GM23338 (cell line): ENCODE data around the gene RTP5. TPM values are rescaled to one million over a fixed set of nuclear protein-coding genes. Genes with fewer than 3 reads are reported as not detected.

Experiments used
- ATAC-seq: fragments of 200-7000 bp; cut with Tn5 transposase; 3 replicates; pipeline ENCODE4 v1.9.1; 2020
- DNase-seq: peaks from one replicate; pipeline ENCODE4 v3.0.0-alpha.2; 2015; ENCODE audit warnings: low spot score
- H2AFZ ChIP-seq: fragments of 200-600 bp; sonication (generic); 2 replicates; pipeline ENCODE4 v1.8.0; 2016; ENCODE audit warnings: antibody characterized with exemption, mild to moderate bottlenecking, moderate library complexity
- H3F3A ChIP-seq: fragments of 200-600 bp; sonication (generic); replicated peaks from 2 replicates; pipeline ENCODE4 v1.8.0; 2017; ENCODE audit warnings: antibody characterized with exemption, mixed run types, low read depth
- H3K27ac ChIP-seq: fragments of 200-600 bp; sonication (generic); 2 replicates; pipeline ENCODE4 v1.6.1; 2016; ENCODE audit warnings: low read depth
- H3K27me3 ChIP-seq: fragments of 200-600 bp; sonication (generic); 2 replicates; pipeline ENCODE4 v1.8.0; 2016; ENCODE audit warnings: mild to moderate bottlenecking, mixed run types, moderate library complexity; ENCODE audit not compliant: insufficient read depth
- H3K36me3 ChIP-seq: fragments of 200-600 bp; sonication (generic); 2 replicates; pipeline ENCODE4 v1.8.0; 2016; ENCODE audit warnings: mild to moderate bottlenecking; ENCODE audit not compliant: insufficient read depth
- H3K4me1 ChIP-seq: fragments of 200-600 bp; sonication (generic); 2 replicates; pipeline ENCODE4 v1.8.0; 2016; ENCODE audit warnings: mild to moderate bottlenecking, moderate library complexity; ENCODE audit not compliant: insufficient read depth
- H3K4me2 ChIP-seq: fragments of 200-600 bp; sonication (generic); 2 replicates; pipeline ENCODE4 v1.7.1; 2017; ENCODE audit warnings: mixed run types
- H3K4me3 ChIP-seq: fragments of 200-600 bp; sonication (generic); 2 replicates; pipeline ENCODE4 v1.6.1; 2016; ENCODE audit warnings: mixed run types
- H3K79me2 ChIP-seq: fragments of 200-600 bp; sonication (generic); replicated peaks from 2 replicates; pipeline ENCODE4 v1.8.0; 2017; ENCODE audit warnings: mild to moderate bottlenecking; ENCODE audit not compliant: insufficient read depth
- H3K9me2 ChIP-seq: fragments of 200-600 bp; sonication (generic); 2 replicates; pipeline ENCODE4 v1.8.0; 2017; ENCODE audit not compliant: insufficient read depth
- H4K20me1 ChIP-seq: fragments of 200-600 bp; sonication (generic); replicated peaks from 2 replicates; pipeline ENCODE4 v1.8.0; 2017; ENCODE audit warnings: mild to moderate bottlenecking; ENCODE audit not compliant: insufficient read depth
- H3K27ac Mint-ChIP-seq: 2 replicates; pipeline ENCODE4 v1.8.0; 2020; ENCODE audit warnings: inconsistent platforms, mild to moderate bottlenecking, moderate library complexity, mixed read lengths
- H3K27me3 Mint-ChIP-seq: 3 replicates; pipeline ENCODE4 v1.8.0; 2022; ENCODE audit warnings: low read depth, mild to moderate bottlenecking, moderate library complexity, mixed read lengths, inconsistent platforms; ENCODE audit not compliant: insufficient read depth, poor library complexity
- H3K36me3 Mint-ChIP-seq: 3 replicates; pipeline ENCODE4 v1.8.0; 2021; ENCODE audit warnings: low read depth, mild to moderate bottlenecking, inconsistent platforms, moderate library complexity, mixed read lengths
- H3K4me1 Mint-ChIP-seq: 3 replicates; pipeline ENCODE4 v1.8.0; 2020; ENCODE audit warnings: mild to moderate bottlenecking, inconsistent platforms, mixed read lengths
- H3K4me3 Mint-ChIP-seq: 3 replicates; pipeline ENCODE4 v1.8.0; 2021; ENCODE audit warnings: moderate library complexity, mild to moderate bottlenecking, inconsistent platforms, mixed read lengths
- H3K9me3 Mint-ChIP-seq: 3 replicates; pipeline ENCODE4 v1.8.0; 2020; ENCODE audit warnings: moderate library complexity, mild to moderate bottlenecking, inconsistent platforms, mixed read lengths
- CREB1 ChIP-seq: fragments of 250-450 bp; sonication (Bioruptor Pico); IDR thresholded peaks from 2 replicates; pipeline ENCODE4 v1.5.0; 2020; ENCODE audit warnings: low read depth, mild to moderate bottlenecking, moderate library complexity
- CTCF ChIP-seq, 2 experiments: fragments of 200-600 bp in 1 of 2; sonication (generic) in 1 of 2; conservative IDR thresholded peaks; 2 replicates each; pipeline versions ENCODE4 v1.5.1 to v1.6.1; 2016 to 2017; ENCODE audit warnings: antibody characterized with exemption in 2 of 2, low read depth in 2 of 2, mild to moderate bottlenecking in 2 of 2, moderate library complexity in 1 of 2
- ETS1 ChIP-seq: IDR thresholded peaks from 2 replicates; pipeline ENCODE4 v1.6.1; 2016; ENCODE audit warnings: antibody characterized with exemption
- EZH2 ChIP-seq: fragments of 200-600 bp; sonication (generic); IDR thresholded peaks from one replicate; pipeline ENCODE4 v1.8.0; 2017; ENCODE audit warnings: antibody characterized with exemption, mild to moderate bottlenecking, low read depth; ENCODE audit not compliant: unreplicated experiment
- EZH2phosphoT487 ChIP-seq: fragments of 200-600 bp; sonication (generic); IDR thresholded peaks from one replicate; pipeline ENCODE4 v1.8.1; 2018; ENCODE audit warnings: antibody characterized with exemption; ENCODE audit not compliant: unreplicated experiment
- JUNB ChIP-seq: IDR thresholded peaks from one replicate; pipeline ENCODE4 v1.6.1; 2016; ENCODE audit warnings: antibody characterized with exemption; ENCODE audit not compliant: unreplicated experiment
- NANOG ChIP-seq: IDR thresholded peaks from 2 replicates; pipeline ENCODE4 v1.6.1; 2016; ENCODE audit warnings: antibody characterized with exemption, borderline replicate concordance
- POLR2AphosphoS5 ChIP-seq: IDR thresholded peaks from 2 replicates; pipeline ENCODE4 v1.6.1; 2016; ENCODE audit warnings: antibody characterized with exemption, low read depth
- REST ChIP-seq: IDR thresholded peaks from one replicate; pipeline ENCODE4 v1.6.1; 2018; ENCODE audit warnings: antibody characterized with exemption; ENCODE audit not compliant: unreplicated experiment
- STAT1 ChIP-seq: IDR thresholded peaks from one replicate; pipeline ENCODE4 v1.6.1; 2016; ENCODE audit warnings: antibody characterized with exemption; ENCODE audit not compliant: unreplicated experiment
- ZNF114 ChIP-seq: fragments of 250-450 bp; sonication (Bioruptor Pico); IDR thresholded peaks from 2 replicates; pipeline ENCODE4 v1.5.0; 2020; ENCODE audit warnings: mild to moderate bottlenecking, moderate library complexity
- ZNF331 ChIP-seq: fragments of 250-450 bp; sonication (Bioruptor Pico); IDR thresholded peaks from 2 replicates; pipeline ENCODE4 v1.5.0; 2020; ENCODE audit warnings: low read depth, mild to moderate bottlenecking, moderate library complexity
- polyA plus RNA-seq: library from polyadenylated mRNA; unstranded; fragments of >200 nt; fragmentation: Nextera tagmentation; extraction: Ambion mirVana; gene quantifications from 2 replicates; pipeline ENCODE4 v1.2.1, GENCODE V29; 2016
- total RNA-seq: library from RNA; depleted of rRNA; stranded (reverse); fragments of >200 nt; shearing (Covaris generic); gene quantifications from 2 replicates; pipeline ENCODE4 v1.2.3, GENCODE V29; 2014
- TF ChIP-seq, protein P1 (sequence below): fragments of 250-450 bp; sonication (Bioruptor Pico); IDR thresholded peaks from 2 replicates; pipeline ENCODE4 v1.5.0; 2020; ENCODE audit warnings: mild to moderate bottlenecking, moderate library complexity

The RTP5 gene
- total and polyA plus RNA-seq, 2 experiments from 2014 or later = not detected

GRCh38 chr2:241822264-241822623, 47.3 kb upstream of the RTP5 start:
- Mint-ChIP-seq H3K4me1 (peaks cover 17% of the 10 kb centered on the region), H3K4me3 (no peak overlapping the region)

More at GRCh38 chr2:241822264-241822623, 47.3 kb upstream of the RTP5 start:
- Histone ChIP-seq H3K36me3 (no peaks in the 10 kb centered on the region), H3K27me3 (no peaks in the 10 kb centered on the region), H3K27ac (no peak overlapping the region), H3K4me1 (no peaks in the 10 kb centered on the region; the same call in 1 of the 2 replicates), H2AFZ (no peak overlapping the region), H3F3A (peaks cover 18% of the 10 kb centered on the region), H3K9me2 (no peaks in the 10 kb centered on the region), H4K20me1 (no peaks in the 10 kb centered on the region), H3K4me3 (no peak overlapping the region), H3K4me2 (no peak overlapping the region), H3K79me2 (no peaks in the 10 kb centered on the region)
- DNase-seq (no peak), ATAC-seq (no peak)
- H3K27me3 Mint-ChIP-seq = peaks cover 34% of the 10 kb centered on the region
- H3K27ac Mint-ChIP-seq = no peak overlapping the region
- TF ChIP-seq JUNB (no peak), CREB1 (CRISPR knock-in tag) (no peak), REST (no peak), ZNF114 (CRISPR knock-in tag) (no peak), EZH2 (no peak), ZNF331 (CRISPR knock-in tag) (no peak), POLR2AphosphoS5 (no peak), CTCF (conservative IDR thresholded peaks at IDR 0.05; ENCODE audit: low read depth in 2 of 2) (no peak), NANOG (no peak), EZH2phosphoT487 (no peak), ETS1 (no peak), STAT1 (no peak)
- TF ChIP-seq, protein P1, sequence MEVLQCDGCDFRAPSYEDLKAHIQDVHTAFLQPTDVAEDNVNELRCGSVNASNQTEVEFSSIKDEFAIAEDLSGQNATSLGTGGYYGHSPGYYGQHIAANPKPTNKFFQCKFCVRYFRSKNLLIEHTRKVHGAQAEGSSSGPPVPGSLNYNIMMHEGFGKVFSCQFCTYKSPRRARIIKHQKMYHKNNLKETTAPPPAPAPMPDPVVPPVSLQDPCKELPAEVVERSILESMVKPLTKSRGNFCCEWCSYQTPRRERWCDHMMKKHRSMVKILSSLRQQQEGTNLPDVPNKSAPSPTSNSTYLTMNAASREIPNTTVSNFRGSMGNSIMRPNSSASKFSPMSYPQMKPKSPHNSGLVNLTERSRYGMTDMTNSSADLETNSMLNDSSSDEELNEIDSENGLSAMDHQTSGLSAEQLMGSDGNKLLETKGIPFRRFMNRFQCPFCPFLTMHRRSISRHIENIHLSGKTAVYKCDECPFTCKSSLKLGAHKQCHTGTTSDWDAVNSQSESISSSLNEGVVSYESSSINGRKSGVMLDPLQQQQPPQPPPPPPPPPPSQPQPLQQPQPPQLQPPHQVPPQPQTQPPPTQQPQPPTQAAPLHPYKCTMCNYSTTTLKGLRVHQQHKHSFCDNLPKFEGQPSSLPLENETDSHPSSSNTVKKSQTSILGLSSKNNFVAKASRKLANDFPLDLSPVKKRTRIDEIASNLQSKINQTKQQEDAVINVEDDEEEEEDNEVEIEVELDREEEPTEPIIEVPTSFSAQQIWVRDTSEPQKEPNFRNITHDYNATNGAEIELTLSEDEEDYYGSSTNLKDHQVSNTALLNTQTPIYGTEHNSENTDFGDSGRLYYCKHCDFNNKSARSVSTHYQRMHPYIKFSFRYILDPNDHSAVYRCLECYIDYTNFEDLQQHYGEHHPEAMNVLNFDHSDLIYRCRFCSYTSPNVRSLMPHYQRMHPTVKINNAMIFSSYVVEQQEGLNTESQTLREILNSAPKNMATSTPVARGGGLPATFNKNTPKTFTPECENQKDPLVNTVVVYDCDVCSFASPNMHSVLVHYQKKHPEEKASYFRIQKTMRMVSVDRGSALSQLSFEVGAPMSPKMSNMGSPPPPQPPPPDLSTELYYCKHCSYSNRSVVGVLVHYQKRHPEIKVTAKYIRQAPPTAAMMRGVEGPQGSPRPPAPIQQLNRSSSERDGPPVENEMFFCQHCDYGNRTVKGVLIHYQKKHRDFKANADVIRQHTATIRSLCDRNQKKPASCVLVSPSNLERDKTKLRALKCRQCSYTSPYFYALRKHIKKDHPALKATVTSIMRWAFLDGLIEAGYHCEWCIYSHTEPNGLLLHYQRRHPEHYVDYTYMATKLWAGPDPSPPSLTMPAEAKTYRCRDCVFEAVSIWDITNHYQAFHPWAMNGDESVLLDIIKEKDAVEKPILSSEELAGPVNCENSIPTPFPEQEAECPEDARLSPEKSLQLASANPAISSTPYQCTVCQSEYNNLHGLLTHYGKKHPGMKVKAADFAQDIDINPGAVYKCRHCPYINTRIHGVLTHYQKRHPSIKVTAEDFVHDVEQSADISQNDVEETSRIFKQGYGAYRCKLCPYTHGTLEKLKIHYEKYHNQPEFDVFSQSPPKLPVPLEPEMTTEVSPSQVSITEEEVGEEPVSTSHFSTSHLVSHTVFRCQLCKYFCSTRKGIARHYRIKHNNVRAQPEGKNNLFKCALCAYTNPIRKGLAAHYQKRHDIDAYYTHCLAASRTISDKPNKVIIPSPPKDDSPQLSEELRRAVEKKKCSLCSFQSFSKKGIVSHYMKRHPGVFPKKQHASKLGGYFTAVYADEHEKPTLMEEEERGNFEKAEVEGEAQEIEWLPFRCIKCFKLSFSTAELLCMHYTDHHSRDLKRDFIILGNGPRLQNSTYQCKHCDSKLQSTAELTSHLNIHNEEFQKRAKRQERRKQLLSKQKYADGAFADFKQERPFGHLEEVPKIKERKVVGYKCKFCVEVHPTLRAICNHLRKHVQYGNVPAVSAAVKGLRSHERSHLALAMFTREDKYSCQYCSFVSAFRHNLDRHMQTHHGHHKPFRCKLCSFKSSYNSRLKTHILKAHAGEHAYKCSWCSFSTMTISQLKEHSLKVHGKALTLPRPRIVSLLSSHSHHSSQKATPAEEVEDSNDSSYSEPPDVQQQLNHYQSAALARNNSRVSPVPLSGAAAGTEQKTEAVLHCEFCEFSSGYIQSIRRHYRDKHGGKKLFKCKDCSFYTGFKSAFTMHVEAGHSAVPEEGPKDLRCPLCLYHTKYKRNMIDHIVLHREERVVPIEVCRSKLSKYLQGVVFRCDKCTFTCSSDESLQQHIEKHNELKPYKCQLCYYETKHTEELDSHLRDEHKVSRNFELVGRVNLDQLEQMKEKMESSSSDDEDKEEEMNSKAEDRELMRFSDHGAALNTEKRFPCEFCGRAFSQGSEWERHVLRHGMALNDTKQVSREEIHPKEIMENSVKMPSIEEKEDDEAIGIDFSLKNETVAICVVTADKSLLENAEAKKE = no peak
- H3K36me3 Mint-ChIP-seq = peaks cover 13% of the 10 kb centered on the region
- H3K9me3 Mint-ChIP-seq = peaks cover 31% of the 10 kb centered on the region
